ENCODE measurements around the gene RBBP8.
"Not testable (repeated sequence)": the region's sequence is repeated elsewhere in the genome, so short reads cannot be mapped to it uniquely, and the experiment has no call there.

Gene RBBP8

DNA sequence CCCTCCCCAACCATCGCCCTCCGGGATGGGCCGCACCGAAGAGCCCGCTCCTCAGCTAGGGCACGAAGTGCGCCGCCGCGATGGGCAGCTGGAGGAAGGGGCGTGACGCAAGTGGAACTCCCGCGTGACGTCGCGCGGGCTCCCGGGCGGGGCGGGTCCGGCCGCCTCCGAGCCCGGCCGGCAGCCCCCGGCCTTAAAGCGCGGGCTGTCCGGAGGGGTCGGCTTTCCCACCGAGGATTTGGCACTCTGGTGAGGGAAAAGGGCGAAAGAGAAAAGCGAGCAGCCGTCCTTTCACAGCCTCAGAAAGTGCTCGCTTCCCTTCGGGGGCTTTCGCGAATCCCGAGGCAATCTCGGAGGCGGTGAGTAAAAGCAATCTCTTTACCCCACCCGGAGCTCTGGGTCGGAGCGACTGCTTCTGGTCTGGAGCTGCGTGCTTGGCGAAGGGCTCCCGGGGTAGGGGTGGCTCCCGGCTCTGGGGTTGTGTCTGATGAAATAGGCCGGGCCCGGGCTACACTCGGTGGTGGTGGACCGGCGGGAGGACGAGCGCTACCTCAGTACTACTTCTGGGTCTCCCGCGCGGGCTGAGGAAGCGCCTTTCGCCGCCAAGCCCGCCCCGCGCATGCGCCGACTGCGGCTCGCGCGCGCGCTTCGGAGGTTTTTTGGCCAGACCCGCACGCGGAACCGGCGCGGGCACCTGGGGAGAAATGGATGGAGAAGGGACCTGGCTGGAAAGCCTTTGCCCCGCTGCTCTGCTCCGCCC is at the start of gene RBBP8:
Gene RBBP8 (plus strand): TSS at position 123 of the 760 bp plus-strand sequence. CDS start 3,524 bp downstream, outside the sequence.
- peak; percentile 82 for DNase-seq

DNA sequence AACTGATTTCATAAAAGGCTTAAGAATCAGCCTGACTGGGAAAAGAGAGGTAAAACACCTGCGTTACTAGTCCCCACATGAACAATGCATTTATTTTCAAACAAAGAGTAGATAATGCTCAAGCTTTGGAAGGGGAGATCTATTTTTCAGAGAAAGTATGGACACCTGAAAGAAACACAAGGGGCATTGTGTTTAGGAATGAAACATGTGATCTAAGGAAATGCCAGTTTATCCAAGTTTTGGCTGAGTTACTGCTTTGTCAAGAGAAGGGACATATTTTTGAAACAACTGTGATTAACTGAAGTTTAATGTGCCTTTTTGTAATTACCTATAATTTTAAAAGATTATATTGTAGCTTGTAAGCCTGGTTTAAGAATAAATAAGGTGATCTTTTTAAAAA is 49.3 kb upstream of the RBBP8 start:
- DNase-seq = no peak

DNA sequence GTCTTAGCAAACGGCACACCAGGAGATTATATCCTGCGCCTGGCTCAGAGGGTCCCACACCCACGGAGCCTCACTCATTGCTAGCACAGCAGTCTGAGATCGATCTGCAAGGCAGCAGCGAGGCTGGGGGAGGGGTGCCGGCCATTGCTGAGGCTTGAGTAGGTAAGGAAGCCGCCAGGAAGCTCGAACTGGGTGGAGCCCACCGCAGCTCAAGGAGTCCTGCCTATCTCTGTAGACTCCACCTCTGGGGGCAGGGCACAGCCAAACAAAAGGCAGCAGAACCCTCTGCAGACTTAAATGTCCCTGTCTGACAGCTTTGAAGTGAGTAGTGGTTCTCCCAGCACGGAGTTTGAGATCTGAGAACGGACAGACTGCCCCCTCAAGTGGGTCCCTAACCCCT is 47.4 kb upstream of the RBBP8 start:
- not testable (repeated sequence) for DNase-seq

DNA sequence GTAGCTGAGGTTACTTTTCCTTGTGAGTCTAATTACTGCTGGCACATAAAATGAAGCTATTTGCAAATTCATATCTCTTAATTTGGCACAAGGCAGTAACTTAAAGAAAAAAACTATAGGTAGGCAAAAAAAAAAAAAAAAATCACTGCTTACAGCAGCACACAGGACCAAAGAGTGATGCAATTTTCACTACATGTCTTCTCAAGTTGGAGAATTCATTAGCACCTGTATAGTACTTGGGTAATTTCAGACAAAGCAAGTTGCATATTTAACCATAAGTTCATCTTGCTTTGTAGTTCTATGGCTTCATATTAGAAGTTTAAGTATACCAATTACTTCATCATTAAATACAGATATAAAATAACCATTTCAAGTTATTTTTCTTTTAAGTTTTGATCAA is 33.7 kb upstream of the RBBP8 start:
- DNase-seq = no peak

DNA sequence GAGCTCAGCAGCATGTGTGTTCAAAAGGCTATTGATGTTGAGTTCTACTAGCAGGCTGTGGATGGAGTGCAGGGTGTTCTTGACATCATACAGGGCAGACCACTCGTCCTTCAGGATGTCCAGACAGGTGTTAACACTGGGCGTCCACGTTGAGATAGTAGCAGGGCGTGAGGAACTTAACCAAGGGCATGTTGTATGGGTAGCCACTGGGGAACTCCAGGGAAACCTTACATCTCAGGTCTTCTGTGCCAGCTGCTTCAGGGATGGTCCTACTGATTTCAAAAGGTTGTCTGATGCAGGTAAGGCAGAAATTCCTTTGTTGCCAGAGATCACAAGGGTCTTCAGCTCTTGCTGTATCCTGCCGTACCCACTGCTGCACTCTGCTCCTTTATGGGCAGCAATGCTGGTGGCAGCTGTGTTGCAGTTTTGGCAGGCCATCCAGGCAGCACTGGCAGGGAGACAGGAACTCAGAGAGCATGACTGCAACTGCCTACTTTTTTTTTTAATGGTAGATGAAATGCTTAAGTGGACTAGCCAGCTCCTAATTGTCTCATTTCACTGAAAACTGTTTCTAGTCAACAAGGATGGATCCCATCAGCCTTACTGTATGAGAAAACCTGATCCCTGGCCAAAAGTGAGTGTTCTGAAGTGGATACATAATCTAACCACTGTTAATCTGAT is 32.4 kb upstream of the RBBP8 start:
- DNase-seq = no peak

DNA sequence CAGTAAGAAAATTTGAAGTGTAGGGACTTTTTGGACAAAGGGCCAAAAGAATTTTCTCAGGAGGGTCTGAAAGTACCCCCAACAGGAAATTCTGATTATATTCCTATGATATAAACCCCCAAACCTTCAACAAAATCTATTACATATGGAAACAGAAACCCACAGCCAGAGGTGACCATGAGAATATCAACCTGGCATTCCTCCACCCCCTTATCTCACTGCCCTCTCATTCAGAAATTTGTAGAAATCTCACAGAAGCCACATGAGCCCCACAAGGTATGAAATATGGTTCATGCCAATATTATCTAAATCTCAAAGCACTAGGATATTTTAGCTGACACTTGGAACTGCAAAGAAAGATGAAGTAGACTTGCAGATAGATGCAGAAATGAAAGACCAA is 31.0 kb upstream of the RBBP8 start:
- DNase-seq = no peak

DNA sequence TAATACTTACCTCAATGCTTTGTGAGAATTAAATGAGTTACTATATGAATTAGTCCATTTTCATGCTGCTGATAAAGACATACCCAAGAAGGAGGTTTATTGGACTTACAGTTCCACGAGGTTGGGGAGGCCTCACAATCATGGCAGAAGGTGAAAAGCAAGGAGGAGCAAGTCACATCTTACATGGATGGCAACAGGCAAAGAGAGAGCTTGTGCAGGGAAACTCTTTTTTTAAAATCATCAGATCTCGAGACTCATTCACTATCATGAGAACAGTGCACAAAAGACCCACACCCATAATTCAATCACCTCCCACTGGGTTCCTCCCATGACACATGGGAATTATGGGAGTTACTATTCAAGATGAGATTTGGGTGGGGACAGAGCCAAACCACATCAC is 29.9 kb upstream of the RBBP8 start:
- DNase-seq = not testable (repeated sequence)

DNA sequence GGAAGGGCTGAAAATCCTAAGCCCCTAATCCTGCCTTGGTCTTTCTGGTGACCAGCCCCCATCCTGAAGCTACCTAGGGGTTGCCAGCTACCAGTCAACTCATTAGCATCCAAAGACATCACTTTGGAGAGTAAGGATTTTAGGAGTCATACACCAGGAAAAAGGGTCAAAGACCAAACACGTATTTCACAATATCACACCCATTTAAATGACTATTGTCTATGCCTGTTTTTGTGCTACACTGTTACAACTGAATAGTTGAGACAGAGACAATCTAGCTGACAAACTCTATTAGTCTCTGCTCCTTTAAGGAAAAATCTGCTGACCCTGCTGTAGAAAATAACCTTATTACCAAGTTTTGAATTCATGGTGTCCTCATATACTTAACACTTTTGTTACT is 21.0 kb upstream of the RBBP8 start:
- DNase-seq = no peak

DNA sequence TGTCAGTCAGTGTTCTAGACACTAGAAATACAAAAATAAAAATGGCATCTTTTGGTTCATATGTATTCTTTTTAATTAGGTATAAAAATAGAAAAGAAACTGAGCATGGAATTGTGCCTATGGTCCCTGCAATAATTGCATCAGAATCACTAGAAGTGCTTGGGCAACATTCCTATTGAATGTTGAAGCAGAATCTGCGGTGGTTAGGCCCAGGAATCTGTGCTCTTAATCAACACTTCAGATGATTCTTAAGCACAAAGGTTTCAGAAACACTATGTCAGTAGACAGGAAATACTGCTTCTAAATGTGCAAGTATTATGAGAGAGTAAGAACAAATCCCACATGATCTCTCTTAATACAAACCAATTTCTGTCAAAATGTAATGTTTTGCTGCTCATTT is 20.3 kb upstream of the RBBP8 start:
- DNase-seq = peak; percentile 27

DNA sequence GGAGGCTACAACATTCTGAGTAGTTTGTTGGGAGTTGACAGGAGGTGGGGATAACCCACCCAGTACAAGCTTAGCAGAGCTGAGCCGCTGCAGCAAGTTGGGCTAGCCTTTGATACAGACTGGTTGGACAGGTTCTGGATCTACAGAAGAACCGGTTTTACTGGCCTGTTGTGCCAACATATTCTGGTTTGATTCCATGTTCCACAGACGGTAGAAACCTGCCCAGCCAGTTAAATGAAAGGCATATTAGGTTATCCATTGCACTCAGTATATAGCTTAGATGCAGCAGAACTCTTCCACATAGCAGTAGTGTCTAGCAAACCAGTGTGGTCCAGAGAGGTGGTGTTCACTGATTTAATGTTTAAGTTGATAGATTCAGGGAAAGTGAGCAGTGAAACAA is 19.3 kb upstream of the RBBP8 start:
- no peak for DNase-seq

DNA sequence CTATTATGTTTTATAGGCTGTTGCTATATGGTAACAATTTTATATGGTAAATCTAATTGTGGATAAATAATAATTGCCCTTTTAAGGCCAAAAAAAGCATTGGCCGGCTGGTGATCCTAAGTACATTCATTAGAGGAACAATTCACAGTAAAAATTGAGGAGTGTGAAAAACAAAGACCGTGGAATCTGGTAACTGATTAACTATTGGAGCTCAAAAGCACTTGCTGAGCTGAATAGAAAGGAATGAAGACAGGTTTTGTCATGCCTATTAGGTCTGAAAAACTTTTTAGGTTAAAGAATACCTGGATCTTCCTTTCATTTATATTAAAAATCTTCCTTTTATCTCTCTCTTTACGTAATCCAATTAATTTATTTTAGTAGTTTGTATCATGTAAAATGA is 18.5 kb upstream of the RBBP8 start:
- DNase-seq = no peak

DNA sequence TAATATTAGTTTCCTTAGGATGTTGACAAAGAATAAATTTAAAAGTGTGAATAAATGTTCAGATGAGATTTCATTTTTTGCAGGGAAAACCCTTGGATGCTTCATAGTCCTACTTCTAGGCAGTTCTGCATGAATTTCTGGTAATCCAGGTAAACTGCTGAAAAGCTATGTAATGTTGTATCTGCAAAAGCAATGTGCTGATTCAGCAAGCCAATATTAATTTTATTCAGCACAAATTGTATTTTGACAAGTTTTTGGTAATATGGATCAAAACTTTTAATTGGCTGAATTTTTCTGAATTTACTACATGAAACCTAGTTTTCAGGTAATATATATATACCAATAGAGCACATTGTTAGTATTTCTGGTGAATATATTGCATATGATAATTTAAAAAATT is 17.8 kb upstream of the RBBP8 start:
- DNase-seq = no peak

DNA sequence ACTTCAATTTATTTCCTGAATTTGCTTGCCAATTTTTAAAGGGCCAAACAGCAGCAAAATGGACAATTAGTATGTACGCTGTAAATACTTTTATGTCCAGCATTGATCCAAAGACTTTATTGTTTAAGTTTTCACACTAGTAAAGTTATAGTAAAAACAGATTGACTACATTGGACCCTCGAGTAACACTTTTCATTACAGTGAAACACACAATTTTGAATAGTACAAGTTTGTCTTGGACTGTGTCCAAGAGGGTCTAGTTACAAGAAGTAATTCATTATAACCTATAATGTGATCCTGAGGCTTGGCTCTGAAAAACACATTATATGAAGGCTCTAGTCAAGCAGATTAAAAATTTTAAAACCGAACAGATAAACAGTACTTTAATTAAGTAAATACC is 11.4 kb upstream of the RBBP8 start:
- DNase-seq = no peak

DNA sequence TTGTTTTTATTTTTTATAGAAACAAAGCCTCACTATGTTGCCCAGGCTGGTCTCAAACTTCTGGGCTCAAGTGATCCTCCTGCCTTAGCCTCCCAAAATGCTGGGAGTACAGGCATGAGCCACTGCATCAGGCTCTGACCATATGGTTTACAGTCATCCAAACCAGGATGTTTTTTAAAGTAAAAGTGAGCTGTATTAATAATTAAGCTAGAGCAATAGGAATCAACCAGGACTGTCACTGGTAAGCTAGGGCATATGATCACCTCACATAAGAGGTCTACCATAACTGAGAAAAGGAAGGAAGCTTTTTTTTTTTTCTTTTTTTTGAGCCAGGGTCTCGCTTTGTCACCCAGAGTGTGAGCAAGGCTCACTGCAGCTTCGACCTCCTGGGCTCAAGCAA is 8.5 kb upstream of the RBBP8 start:
- DNase-seq = no peak

DNA sequence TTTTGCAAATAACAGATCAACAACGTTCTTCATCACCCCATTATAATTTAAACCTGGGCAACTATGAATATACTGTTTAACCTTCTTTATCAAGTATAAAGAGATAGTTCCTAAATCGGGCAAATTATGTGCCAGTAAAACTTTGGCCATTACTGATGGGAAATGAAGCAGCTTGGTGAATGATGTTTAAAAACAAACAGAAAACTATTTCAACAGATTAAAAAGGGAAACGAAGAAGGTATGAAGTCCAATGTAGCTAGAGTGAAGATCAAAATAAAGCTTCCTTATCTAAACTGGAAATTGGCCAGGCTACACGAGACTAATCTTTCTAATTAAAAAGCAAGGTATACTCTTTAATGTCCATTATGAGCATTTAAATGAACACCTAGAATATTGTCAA is 6.7 kb upstream of the RBBP8 start:
- no peak for DNase-seq

DNA sequence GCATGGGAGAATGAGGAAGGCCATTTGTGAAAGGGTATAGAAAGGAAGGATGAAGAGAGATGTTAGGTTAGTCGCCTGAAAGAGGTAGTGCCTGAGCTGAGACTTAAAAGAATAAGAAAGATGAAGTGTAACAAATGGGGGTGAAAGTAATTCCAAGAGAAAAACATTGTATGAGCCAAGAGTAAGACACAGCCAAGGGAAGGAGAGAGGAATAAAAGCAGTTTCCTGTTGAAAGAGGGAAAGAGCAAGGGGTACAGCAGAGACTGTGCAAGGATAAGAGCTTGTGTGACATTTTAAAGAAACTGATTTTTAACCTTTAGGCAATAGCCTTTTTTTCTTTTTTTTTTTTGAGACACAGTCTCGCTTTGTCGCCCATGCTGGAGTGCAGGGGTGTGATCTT is 4.8 kb upstream of the RBBP8 start:
- no peak for DNase-seq

DNA sequence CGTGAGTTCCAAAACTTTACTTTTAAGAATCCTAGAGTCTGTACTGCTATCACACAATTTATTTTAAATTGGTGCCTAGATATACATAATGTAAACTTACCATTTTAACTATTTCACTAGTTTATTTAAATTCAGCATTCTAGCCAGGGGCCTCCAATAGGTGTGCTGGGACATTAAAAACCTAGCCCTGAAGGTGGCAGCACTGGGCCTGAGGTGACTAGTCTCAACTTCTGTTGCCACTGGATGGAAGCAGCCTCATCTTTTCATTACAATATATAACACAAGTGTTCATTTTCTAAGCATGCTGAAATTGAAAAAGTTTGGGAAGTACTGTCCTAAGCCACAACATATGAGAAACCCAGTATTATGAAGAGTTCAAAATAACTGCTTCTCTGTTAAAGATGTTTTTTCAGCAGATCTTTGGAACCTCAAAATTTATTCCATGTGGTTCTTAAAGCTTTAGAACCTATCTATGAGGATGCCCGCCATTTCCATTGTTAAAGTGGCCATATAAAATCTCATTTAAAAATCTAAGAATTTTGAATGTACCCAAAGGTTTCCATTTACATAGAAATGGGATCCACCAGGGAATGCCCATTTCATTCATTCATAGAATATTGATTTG is 2.9 kb upstream of the RBBP8 start:
- peak; percentile 67 for DNase-seq

DNA sequence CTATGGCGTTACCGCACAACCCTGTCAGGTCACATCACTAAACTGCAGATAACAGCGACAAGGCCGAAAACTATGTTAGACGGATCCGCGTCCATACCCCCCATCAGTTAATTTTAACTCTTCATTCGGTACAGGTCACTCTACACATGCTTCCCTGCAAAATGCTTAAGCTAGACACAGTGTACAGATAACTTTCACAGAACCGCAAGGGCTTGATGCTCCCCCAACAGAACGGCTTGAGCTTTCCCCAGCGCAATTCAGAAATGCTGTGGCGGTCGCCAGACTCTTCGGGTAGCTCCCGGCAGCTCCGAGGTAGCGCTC is 283 bp upstream of the RBBP8 start:
- DNase-seq = no peak

DNA sequence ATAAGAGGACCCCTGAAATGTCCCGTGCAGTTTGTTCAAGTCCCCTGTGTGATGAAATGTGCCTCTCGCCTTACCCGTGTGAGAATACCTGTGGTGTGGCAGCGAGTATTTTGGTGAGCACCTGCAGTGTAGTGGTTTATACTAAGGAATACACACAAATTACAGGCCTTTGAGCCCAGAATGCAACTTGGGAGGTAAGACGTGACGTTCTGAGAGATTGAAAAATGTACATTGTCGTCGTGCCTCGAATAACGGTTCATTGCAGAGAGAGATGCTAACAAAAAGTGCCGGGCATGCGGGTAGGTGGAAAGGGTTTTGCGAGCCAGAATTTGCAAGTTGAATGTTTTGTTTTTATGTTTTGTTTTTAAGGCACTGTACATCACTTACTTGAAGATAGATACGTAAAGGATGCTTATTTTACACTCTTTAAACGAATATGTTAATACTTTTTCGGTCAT is 867 bp downstream of the RBBP8 start:
- no peak for DNase-seq

DNA sequence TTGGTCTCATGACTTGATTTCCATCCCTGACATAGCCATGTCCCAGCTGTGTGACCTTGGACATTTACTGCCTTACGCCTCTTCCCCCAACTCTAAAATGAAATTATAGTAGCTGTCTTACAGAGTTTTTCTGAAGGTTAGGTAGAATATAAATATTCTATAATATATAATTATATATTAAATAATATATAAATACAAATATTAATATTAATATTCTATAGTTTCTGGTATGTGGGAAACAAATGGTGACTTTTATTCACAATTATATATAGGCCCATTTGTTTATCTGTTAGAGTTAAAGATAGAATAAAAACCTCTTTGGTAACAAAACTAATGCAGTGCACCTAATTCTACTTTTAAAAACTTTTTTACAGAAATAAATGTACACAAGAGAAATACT is 1.7 kb downstream of the RBBP8 start:
- no peak for DNase-seq

DNA sequence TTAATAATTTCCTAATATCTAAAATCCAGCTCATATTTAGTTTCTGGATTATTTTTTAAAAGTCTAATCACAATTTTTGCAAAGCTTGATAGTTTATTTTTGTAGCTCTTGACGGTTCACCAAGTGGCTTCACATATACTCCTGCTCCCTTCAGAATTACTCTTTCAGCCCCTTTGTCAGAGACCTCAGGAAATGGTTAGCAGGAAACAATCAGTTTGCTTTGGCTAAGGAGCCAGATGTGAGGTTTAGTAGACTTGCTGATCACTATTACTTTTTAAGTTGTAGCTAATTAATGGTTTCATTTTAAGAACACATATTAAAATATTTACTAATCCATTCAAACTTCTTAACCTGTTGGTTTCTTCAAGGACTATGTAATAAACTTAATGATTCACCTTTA is 2.3 kb downstream of the RBBP8 start:
- DNase-seq = peak; percentile 8

DNA sequence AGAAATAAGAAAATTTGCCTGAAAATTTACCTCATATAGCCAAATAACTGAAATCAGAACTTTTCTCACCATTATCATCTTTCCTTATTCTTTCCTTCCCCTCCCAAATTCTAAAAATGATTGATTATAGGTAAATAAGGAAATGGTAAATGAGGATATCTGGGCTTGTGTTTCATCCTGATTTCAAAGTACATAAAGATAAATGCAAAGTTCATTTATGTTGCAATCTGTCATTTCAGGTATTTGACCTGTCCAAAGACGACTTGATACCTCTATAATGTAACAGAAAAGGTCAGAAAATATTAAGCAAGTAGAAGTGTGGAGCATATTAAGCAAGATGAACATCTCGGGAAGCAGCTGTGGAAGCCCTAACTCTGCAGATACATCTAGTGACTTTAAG is 3.4 kb downstream of the RBBP8 start:
- no peak for DNase-seq

DNA sequence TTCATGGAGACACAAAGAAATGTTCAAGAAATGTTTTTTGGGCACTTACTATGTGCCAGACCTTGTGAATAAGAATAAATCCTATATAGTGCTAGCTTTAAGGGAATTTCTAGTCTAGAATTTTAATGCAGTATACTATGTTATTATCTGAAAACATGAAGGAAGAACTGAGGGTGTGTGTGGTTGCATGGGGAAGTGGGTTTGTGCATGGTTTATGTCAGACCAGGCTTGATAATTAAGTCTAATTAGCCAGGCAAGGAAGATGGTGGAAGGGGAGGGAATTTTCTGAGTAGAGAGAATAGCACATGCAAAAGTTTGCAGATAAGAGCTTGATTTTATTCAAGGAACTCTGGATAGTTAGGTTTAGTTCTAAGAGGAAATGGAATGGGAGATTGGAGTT is 6.5 kb downstream of the RBBP8 start:
- DNase-seq = no peak

DNA sequence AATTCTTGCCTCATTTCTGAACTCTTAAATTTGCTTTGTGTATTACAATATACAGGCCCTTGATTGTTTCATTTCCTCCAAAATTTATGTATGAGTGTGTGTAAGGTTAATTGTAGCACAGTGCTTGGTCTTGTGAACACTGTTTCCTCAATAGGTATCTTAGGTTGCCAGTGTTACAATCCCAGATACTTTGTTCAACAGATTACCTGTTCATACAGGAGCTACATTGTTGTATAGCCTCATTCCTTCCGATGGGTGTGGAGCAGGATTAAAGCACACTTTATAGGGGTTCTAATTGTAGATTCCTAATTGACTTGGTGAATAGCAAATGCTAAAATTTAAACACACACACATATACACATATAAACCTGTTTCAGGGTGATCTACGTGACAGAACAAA is 10.7 kb downstream of the RBBP8 start:
- no peak for DNase-seq
